Neural cell (in vitro differentiated cells): ENCODE measurements around the gene ARPC1B.

ENCODE experiments used
- CTCF ChIP-seq: fragments of 450-650 bp; IDR thresholded peaks from 2 replicates; pipeline ENCODE4 v1.5.1; 2014; ENCODE audit warnings: antibody characterized with exemption, mild to moderate bottlenecking, moderate library complexity; ENCODE audit not compliant: poor library complexity, severe bottlenecking
- EP300 ChIP-seq: fragments of 450-650 bp; conservative IDR thresholded peaks from 2 replicates; pipeline ENCODE4 v1.6.1; 2014; ENCODE audit warnings: antibody characterized with exemption, mild to moderate bottlenecking, moderate library complexity; ENCODE audit not compliant: poor library complexity, severe bottlenecking
- EZH2 ChIP-seq: fragments of 200-600, 300-800 bp; shearing (Covaris generic), sonication (generic); IDR thresholded peaks from 2 replicates; pipeline ENCODE4 v1.6.1; 2014; ENCODE audit warnings: antibody characterized with exemption, low read length, borderline replicate concordance, mild to moderate bottlenecking; ENCODE audit not compliant: insufficient read depth, poor library complexity, severe bottlenecking
- MXI1 ChIP-seq: fragments of 450-650 bp; conservative IDR thresholded peaks from 2 replicates; pipeline ENCODE4 v1.6.1; 2014; ENCODE audit warnings: antibody characterized with exemption, mild to moderate bottlenecking; ENCODE audit not compliant: poor library complexity, severe bottlenecking
- POLR2AphosphoS5 ChIP-seq: IDR thresholded peaks from 2 replicates; pipeline ENCODE4 v1.6.1; 2012
- RAD21 ChIP-seq: fragments of 450-650 bp; conservative IDR thresholded peaks from 2 replicates; pipeline ENCODE4 v1.6.1; 2014; ENCODE audit warnings: antibody characterized with exemption, mild to moderate bottlenecking, moderate library complexity
- REST ChIP-seq: IDR thresholded peaks from 2 replicates; pipeline ENCODE4 v1.6.1; 2012; ENCODE audit warnings: borderline replicate concordance
- SMC3 ChIP-seq: fragments of 450-650 bp; conservative IDR thresholded peaks from 2 replicates; pipeline ENCODE4 v1.6.1; 2014; ENCODE audit warnings: antibody characterized with exemption, mild to moderate bottlenecking, moderate library complexity; ENCODE audit not compliant: poor library complexity
- TAF1 ChIP-seq: IDR thresholded peaks from 2 replicates; pipeline ENCODE4 v1.6.1; 2012; ENCODE audit warnings: low read depth

GRCh38 chr7:99409806-99410205 is 35.3 kb downstream of the ARPC1B start:
- no peak for TF ChIP-seq EP300
- no peak for TF ChIP-seq RAD21
- no peak for TF ChIP-seq CTCF
- no peak for TF ChIP-seq EZH2
- TF ChIP-seq SMC3 = no peak
- no peak for TF ChIP-seq POLR2AphosphoS5
- TF ChIP-seq TAF1 = no peak
- no peak for TF ChIP-seq REST
- no peak for TF ChIP-seq MXI1
